Myocyte (in vitro differentiated cells): ENCODE results near the gene RPL18. TPM values are rescaled to one million over a fixed set of nuclear protein-coding genes. Genes with fewer than 3 reads are reported as not detected.
A peak's percentile ranks its signal among the peaks of the same experiment; 100 is the strongest.
"Not testable (repeated sequence)": the region's sequence is repeated elsewhere in the genome, so short reads cannot be mapped to it uniquely, and the experiment has no call there.

Experiments
- DNase-seq: peaks from one replicate; pipeline ENCODE4 v3.0.0-alpha.2; 2012; ENCODE audit warnings: low read depth
- polyA plus RNA-seq: library from polyadenylated mRNA; unstranded; fragments of >200 nt; gene quantifications from one replicate; pipeline ENCODE4 v1.2.1, GENCODE V29; 2012; ENCODE audit warnings: missing spikeins
- total RNA-seq: library from RNA; depleted of rRNA; stranded (reverse); fragments of >200 nt; gene quantifications from 2 replicates; pipeline ENCODE4 v1.2.3, GENCODE V29; 2014

The RPL18 gene
- total RNA-seq: 1,744 and 2,296 TPM in 2 replicates
- 1,684 TPM for polyA plus RNA-seq

GRCh38 chr19:48618916-48619691 lies at the start of gene RPL18, which contains the start of gene SPHK2:
Gene RPL18, minus strand, starts transcription at chr19:48619178. Its CDS starts 35 bp downstream, at chr19:48619143.
Gene SPHK2, plus strand, starts transcription at chr19:48619506. Its CDS starts 1,009 bp downstream, at chr19:48620515.
- peak; percentile 100 for DNase-seq

GRCh38 chr19:48668761-48669160 lies 49.8 kb upstream of the RPL18 start:
- DNase-seq: no peak

DNA sequence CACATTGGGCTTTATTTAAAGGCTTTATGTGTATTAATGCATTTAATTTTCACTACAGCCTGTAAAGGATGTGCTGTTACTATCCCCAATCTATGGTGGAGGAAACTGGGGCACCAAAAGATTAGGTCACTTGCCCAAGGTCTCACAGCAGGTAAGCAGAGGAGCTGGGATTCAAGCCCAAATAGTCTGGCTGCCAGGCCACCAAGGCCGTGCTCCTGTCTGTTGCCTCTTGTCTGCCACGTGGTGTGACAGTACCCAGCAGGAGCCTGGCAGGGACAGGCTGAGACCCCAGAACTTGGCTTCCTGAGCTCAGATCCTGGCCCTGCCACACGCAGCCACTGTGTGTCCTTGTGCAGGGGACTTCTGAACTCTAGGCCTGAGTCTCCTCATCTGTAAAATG lies 49.4 kb upstream of the RPL18 start:
- no peak for DNase-seq

DNA sequence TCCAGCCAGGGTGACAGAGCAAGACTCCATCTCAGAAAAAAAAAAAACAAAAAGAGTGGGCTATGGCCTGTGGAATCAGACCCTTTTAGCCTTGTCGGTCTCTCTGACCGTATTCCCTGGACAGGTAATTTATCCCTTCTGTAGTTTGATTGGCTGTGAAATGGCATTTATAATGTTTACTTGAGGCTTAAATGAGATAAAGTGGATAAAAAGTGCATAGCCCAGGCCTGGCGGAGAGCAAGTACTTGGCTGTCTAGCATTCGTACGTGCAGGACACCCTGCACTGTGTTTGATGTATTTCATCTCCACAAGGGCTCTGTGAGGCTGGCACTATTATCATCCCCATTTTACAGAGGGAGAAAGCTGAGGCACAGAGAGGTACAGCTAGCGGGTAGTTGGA lies 46.8 kb upstream of the RPL18 start:
- no peak for DNase-seq

DNA sequence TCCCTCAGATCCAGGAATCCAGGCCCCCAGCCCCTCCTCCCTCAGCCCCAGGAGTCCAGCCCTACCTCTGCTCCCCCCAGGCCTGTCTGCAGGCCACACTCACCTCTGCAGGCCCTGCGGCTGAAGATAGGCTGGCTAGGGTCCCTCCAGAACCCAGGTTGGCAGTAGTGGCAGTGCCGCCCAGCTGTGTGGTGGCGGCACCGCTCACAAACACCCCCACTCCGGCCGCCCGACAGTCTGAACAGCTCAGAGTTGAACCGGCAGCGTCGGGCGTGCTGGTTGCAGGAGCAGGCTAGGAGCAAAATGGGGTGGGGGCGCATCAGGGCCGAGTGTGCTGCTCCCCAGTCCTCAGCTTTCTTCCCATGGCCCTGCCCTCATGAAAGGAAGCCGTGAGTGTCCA lies 45.5 kb upstream of the RPL18 start:
- DNase-seq: no peak

DNA sequence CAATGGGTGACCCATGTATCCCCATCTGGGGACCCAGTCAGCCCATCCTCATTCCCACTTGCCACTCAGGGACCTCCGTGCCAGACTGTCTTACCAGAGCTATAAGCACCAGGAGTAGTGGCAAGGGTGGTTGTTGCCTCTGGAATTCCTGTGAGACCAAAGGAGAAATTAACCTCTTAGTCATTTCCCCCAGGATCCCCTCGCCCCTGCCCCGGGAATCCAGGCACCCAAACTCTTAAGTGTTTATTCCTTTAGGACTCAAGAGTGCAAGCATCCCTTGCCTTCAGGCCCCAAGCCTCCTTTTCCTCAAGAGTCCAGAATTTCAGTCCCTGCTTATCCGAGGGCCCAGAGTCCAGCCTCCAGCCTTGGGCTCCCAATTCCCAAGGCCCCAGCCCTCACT lies 44.7 kb upstream of the RPL18 start:
- DNase-seq: no peak

DNA sequence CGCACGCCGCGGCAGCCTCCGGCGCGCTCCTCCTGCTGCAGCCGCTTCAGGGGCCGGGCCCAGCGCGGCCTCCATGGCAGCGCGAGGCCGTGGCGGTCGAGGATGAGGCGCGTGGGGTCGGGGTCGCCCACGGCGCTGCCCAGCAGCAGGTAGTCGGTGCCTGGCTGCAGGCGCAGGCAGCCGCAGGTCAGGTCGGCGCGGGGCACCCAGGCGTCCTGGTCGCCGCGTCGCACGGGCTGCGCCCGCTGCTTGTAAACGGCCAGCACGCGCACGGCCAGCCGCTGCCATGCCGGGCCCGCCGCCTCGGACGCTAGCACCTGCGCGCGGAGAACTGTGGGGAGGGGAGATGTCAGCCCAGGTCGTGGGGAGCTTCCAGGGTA lies 42.7 kb upstream of the RPL18 start:
- DNase-seq: no peak

DNA sequence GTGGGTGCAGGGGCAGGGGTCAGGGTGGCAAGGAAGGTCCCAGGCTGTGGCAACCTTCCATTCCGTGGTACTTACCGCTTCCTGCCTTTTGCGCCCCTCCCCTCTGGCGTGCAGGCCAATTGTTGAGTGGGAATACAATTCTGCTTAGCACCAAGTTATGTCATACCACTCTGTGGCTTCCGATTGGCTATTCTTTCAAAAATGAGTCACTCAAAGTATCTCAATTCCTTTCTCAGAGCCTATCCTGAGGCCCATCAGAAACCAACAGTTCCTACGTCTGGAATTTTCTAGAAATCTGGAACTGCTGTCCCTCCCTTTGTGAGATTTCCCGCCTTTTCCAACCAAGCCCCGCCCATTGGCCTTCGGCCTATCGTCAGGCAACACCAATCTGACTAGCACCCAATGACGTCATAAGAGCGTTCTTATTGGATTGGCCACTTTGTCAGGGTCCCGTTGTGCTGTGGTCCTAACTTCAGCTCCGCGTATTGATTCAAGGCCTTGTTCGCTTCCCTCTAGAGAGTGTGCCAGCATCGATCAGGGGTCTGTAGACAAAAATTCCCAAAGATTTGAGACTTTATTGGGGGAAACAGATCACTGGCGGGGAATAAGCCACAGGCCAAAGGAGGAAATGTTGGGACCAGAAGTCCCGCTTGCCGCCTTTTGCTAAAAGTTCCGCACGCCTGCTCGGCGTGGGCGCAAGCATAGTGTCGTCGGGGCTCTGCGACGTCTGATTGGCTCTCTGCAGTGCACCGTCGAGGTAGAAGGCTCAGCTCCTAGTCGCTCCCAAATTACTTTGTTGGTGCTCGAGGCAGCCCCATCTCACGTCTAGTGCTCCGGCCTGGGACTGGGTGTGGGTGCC lies 42.1 kb upstream of the RPL18 start:
- DNase-seq: peak; percentile 88

GRCh38 chr19:48659768-48660167 lies 40.8 kb upstream of the RPL18 start:
- DNase-seq: no peak

- no peak for DNase-seq
Observed at GRCh38 chr19:48658483-48658882, 39.5 kb upstream of the RPL18 start.

- DNase-seq: not testable (repeated sequence)
Observed at GRCh38 chr19:48657828-48658227, 38.9 kb upstream of the RPL18 start.

DNA sequence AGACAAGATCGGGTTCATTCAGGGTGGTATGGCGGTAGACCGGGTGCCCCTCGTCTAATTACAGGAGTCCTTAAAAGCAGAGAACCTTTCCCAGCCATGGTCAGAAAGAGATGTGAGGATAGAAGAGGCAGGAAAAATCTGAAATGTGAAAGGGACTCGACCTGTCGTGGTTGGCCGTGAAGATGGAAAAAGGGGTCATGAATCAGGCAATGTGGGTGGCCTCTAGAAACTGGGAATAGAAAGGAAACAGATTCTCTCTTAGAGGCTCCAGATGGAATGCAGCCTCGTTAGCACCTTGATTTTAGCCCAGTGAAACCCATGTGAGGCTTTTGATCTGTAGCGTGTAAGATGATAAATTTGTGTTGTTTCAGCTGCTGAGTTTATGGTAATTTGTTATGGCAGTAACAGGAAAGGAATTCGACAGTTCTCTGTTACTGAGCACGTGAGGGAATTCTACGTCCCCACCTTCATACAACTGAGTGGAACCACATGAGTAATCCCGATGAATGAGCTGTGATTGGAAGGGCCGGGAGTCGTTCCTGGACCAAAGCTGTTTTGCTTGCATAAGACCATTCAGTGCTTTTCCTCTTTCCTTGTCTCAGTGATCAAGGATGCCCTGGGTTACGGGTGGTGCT lies 38.0 kb upstream of the RPL18 start:
- peak; percentile 77 for DNase-seq

GRCh38 chr19:48654299-48655059 lies 35.5 kb upstream of the RPL18 start:
- DNase-seq: no peak

- no peak for DNase-seq
Observed at GRCh38 chr19:48651683-48652048, 32.7 kb upstream of the RPL18 start.

DNA sequence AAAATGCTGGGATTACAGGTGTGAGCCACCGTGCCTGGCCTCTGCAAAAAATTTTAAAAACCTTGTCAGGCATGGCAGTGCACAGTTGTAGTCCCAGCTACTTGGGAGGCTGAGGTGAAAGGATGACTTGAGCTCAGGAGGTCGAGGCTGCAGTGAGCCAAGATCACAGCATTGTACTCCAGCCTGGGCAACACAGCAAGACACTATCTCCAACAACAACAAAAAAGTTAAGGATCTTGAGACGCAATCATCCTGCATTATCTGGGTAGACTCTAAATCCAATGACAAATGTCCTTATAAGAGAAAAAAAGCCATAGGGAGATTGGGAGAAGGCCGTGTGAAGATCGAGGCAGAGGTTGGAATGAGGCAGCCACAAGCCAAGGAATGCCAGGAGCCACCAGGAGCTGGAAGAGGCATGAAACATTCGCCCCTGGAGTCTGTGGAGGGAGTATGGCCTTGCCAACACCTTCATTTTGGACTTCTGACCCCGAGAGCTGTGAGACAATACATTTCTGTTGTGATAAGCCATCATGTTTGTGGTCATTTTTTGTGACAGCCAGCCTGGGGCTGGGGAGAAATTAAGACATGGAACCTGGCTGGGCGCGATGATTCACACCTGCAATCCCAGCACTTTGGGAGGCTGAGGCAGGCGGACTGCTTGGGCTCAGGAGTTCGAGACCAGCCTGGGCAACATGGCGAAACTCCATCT lies 32.1 kb upstream of the RPL18 start:
- DNase-seq: no peak

DNA sequence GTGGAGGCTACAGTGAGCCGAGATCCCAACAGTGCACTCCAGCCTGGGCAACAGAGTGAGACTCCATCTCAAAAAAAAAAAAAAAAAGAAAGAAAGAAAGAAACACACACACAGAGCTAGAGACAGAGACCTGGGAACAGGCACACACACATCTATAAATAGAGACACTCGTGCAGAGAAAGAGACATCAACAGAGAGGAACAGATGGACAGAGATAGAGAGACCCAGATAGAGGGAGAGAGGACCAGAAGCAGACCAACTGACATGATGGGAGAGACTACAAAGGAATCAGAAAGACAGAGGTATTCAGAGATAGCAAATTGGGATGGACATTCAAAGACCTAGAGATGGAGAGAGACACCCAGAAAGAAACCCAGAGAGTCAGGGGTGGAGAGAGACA lies 29.2 kb upstream of the RPL18 start:
- DNase-seq: peak; percentile 42

DNA sequence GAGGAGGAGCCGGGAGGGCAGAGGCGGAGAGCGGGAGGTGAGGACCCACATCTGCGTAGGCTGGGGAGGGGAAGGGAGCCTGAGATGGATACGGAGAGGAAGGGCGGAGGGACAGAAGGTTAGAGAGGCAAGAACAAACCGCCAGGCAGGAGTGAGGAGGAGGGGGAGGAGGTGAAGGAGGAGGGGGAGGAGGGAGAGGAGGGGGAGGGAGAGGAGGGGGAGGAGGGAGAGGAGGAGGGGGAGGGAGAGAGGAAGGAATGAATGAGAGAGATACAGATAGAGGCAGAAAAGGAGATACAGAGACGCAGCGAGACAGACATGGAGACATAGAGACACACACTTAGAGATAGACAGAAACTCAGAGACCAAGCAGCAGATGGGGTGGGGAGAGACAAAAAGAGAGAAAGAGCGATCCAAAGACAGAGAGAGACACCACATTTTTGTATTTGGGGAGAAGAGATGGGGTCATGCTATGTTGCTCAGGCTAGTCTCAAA lies 27.8 kb upstream of the RPL18 start:
- no peak for DNase-seq

- DNase-seq: peak; percentile 88
Observed at GRCh38 chr19:48646001-48646721, 27.2 kb upstream of the RPL18 start, which contains the start of gene CA11. Gene CA11, minus strand, starts transcription at chr19:48646187. Its CDS starts 555 bp downstream, at chr19:48645632.

DNA sequence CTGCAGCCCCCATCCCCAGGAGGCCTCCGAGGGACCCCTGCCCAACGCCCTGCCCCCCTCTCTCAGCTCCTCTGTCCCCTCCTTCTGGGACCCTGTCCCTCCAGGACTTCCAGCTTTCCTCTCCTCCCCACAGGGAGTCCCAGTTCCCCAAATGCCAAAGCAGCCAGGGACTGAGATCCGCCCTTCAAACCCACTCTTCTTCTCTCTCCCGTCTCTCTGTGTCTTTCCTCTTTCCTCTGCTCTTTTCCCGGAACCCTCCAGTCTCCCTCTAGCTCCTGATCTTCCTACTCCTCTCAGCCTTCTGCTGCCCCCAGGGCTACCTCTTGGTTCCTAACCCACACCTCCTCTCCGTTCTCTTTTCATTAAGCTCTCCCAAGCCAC lies 26.6 kb upstream of the RPL18 start:
- no peak for DNase-seq
